ENCODE data around the gene RBFOX1. TPM values are rescaled to one million over a fixed set of nuclear protein-coding genes. Genes with fewer than 3 reads are reported as not detected.

RBFOX1 gene
- polyA plus RNA-seq, 1 of the 3 experiments (the other 2 are of a cell fraction) = not detected

DNA sequence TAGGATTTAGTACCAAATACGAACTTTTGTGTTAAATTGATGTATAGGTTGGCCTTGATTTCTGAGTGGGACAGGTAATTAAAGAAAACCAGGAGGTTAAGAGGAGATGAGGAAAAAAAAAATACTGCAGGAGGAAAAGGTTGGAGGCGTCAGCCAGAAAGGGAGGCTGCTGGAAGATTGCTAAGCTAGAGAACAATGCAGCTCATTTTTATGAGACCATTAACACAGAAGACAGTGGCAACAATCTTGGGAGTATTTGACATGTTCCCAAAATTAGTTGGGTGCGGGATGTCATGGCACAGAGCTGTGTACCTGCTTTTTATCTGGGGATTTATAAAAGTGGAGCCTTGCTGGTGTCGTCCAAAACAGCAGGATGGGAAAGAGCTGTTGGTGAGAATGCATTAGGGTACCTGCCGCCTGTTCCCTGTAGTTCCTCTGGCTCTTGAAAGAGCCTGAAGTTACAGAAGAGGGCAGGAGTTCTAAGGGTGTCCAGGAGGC lies 229.3 kb downstream of the RBFOX1 start:
- Histone ChIP-seq H3K4me1 (ENCODE audit: control insufficient read depth in 1 of 2, insufficient read depth in 2 of 2, low read depth in 1 of 2, low read length in 1 of 2) (no peaks in the 10 kb centered on the region), H3F3A (replicated peaks; ENCODE audit: insufficient read depth) (no peaks in the 10 kb centered on the region), H3K9me3 (no peaks in the 10 kb centered on the region), H2AFZ (ENCODE audit: low read depth) (no peak overlapping the region), H3K27me3 (ENCODE audit: insufficient read depth) (no peaks in the 10 kb centered on the region), H4K20me1 (ENCODE audit: insufficient read depth) (no peaks in the 10 kb centered on the region), H3K4me2 (no peak overlapping the region), H3K9ac (no peak overlapping the region), H3K9me2 (no peaks in the 10 kb centered on the region), H3K27ac (ENCODE audit: low read depth in 2 of 2, low read length in 1 of 2) (no peak overlapping the region), H3K79me2 (ENCODE audit: insufficient read depth) (no peaks in the 10 kb centered on the region), H3K36me3 (replicated peaks in 1 of 2; ENCODE audit: control insufficient read depth in 1 of 2, insufficient read depth in 2 of 2, low read length in 1 of 2) (no peaks in the 10 kb centered on the region), H3K4me3 (ENCODE audit: low read depth in 2 of 2, low read length in 1 of 2) (no peak overlapping the region)
- TF ChIP-seq, protein P1, sequence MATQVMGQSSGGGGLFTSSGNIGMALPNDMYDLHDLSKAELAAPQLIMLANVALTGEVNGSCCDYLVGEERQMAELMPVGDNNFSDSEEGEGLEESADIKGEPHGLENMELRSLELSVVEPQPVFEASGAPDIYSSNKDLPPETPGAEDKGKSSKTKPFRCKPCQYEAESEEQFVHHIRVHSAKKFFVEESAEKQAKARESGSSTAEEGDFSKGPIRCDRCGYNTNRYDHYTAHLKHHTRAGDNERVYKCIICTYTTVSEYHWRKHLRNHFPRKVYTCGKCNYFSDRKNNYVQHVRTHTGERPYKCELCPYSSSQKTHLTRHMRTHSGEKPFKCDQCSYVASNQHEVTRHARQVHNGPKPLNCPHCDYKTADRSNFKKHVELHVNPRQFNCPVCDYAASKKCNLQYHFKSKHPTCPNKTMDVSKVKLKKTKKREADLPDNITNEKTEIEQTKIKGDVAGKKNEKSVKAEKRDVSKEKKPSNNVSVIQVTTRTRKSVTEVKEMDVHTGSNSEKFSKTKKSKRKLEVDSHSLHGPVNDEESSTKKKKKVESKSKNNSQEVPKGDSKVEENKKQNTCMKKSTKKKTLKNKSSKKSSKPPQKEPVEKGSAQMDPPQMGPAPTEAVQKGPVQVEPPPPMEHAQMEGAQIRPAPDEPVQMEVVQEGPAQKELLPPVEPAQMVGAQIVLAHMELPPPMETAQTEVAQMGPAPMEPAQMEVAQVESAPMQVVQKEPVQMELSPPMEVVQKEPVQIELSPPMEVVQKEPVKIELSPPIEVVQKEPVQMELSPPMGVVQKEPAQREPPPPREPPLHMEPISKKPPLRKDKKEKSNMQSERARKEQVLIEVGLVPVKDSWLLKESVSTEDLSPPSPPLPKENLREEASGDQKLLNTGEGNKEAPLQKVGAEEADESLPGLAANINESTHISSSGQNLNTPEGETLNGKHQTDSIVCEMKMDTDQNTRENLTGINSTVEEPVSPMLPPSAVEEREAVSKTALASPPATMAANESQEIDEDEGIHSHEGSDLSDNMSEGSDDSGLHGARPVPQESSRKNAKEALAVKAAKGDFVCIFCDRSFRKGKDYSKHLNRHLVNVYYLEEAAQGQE (IDR thresholded peaks at IDR 0.05; ENCODE audit: low read depth, low read length) = no peak
- TF ChIP-seq POLR2AphosphoS5 (IDR thresholded peaks at IDR 0.05; ENCODE audit: low read depth, low read length) = no peak
- no peak for TF ChIP-seq MXI1 (IDR thresholded peaks at IDR 0.05; ENCODE audit: low read depth, low read length)
- TF ChIP-seq, protein P2, sequence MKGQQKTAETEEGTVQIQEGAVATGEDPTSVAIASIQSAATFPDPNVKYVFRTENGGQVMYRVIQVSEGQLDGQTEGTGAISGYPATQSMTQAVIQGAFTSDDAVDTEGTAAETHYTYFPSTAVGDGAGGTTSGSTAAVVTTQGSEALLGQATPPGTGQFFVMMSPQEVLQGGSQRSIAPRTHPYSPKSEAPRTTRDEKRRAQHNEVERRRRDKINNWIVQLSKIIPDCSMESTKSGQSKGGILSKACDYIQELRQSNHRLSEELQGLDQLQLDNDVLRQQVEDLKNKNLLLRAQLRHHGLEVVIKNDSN (IDR thresholded peaks at IDR 0.05; ENCODE audit: borderline replicate concordance, low read depth) = no peak
- no peak for TF ChIP-seq NRF1 (IDR thresholded peaks at IDR 0.05; ENCODE audit: low read depth, low read length)
- TF ChIP-seq TCF12 (IDR thresholded peaks at IDR 0.05) = no peak
- no peak for TF ChIP-seq ELF1 (IDR thresholded peaks at IDR 0.05)
- TF ChIP-seq FOXM1 (IDR thresholded peaks at IDR 0.05; ENCODE audit: low read depth) = no peak
- TF ChIP-seq FOSL2 (IDR thresholded peaks at IDR 0.05; ENCODE audit: borderline replicate concordance, low read depth) = no peak
- ChIA-PET CTCF (no interaction called here), POLR2A (no interaction called here)
- no peak for DNase-seq
- 8% methylated on average over 5 of the region's 5 CpGs for WGBS (ENCODE audit: low lambda C conversion rate)

DNA sequence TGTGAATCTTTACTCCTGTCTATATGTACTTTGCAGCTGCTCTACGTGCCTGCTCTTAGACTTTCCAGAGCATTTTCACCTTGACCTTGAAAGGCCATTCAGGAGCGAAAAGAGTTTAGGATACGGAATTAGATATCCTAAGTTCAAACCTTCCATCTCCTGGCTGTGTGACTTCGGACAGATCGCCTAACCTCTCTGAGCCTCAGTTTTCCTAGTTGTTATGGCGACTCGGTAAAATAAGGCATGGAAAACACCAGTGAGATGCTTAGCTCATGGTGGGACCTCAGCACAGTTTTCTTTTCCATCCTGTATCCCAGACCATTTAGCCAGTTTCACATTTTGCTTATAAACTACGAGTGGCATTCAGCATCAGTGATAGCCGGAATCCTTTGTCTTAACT lies 233.7 kb downstream of the RBFOX1 start:
- TF ChIP-seq JUND (IDR thresholded peaks at IDR 0.05) = no peak
- TF ChIP-seq, protein P2 (IDR thresholded peaks at IDR 0.05; ENCODE audit: borderline replicate concordance, low read depth) = no peak
- no peak for TF ChIP-seq EZH2phosphoT487 (IDR thresholded peaks at IDR 0.05; ENCODE audit: borderline replicate concordance, low read depth)

More for the DNA sequence above, 233.7 kb downstream of the RBFOX1 start:
- Histone ChIP-seq H3K9me2 (no peaks in the 10 kb centered on the region), H3K79me2 (ENCODE audit: insufficient read depth) (no peaks in the 10 kb centered on the region), H3K27me3 (ENCODE audit: insufficient read depth) (no peaks in the 10 kb centered on the region), H3K36me3 (replicated peaks in 1 of 2; ENCODE audit: control insufficient read depth in 1 of 2, insufficient read depth in 2 of 2, low read length in 1 of 2) (no peaks in the 10 kb centered on the region), H3K9me3 (no peaks in the 10 kb centered on the region), H3K4me3 (ENCODE audit: low read depth in 2 of 2, low read length in 1 of 2) (no peak overlapping the region), H3K9ac (no peak overlapping the region), H2AFZ (ENCODE audit: low read depth) (no peak overlapping the region), H3K27ac (ENCODE audit: low read depth in 2 of 2, low read length in 1 of 2) (no peak overlapping the region), H4K20me1 (ENCODE audit: insufficient read depth) (no peaks in the 10 kb centered on the region), H3F3A (replicated peaks; ENCODE audit: insufficient read depth) (no peaks in the 10 kb centered on the region), H3K4me2 (no peak overlapping the region), H3K4me1 (ENCODE audit: control insufficient read depth in 1 of 2, insufficient read depth in 2 of 2, low read depth in 1 of 2, low read length in 1 of 2) (no peaks in the 10 kb centered on the region)
- ChIA-PET CTCF (no interaction called here), POLR2A (no interaction called here)
- 46% methylated on average over 9 of the region's 9 CpGs for WGBS (ENCODE audit: low lambda C conversion rate)
- no peak for DNase-seq

All from SK-N-SH (cell line).